DOHH2 (cell line): Measurements from ENCODE around the gene KLKB1.
"Not testable (repeated sequence)": the region's sequence is repeated elsewhere in the genome, so short reads cannot be mapped to it uniquely, and the experiment has no call there.

Experiments
- H3F3A ChIP-seq: fragments of 200-600 bp; sonication (generic), shearing (Covaris generic); 2 replicates; pipeline ENCODE4 v1.6.0; 2016; ENCODE audit warnings: antibody characterized with exemption, mild to moderate bottlenecking; ENCODE audit not compliant: control insufficient read depth, insufficient read depth
- H3K27ac ChIP-seq: fragments of 200-600 bp; sonication (generic); 2 replicates; pipeline ENCODE4 v1.5.1; 2014; ENCODE audit warnings: low read depth, mild to moderate bottlenecking, low read length, moderate library complexity
- H3K27me3 ChIP-seq: fragments of 200-600 bp; sonication (generic); 2 replicates; pipeline ENCODE4 v1.6.1; 2014; ENCODE audit warnings: mild to moderate bottlenecking, low read length, mixed read lengths; ENCODE audit not compliant: control insufficient read depth
- H3K36me3 ChIP-seq: fragments of 200-600 bp; sonication (generic); 2 replicates; pipeline ENCODE4 v1.6.1; 2014; ENCODE audit warnings: mild to moderate bottlenecking, low read length, moderate library complexity, mixed read lengths; ENCODE audit not compliant: control insufficient read depth
- H3K4me1 ChIP-seq: fragments of 200-600 bp; sonication (generic); 2 replicates; pipeline ENCODE4 v1.6.1; 2014; ENCODE audit warnings: mild to moderate bottlenecking, low read length, mixed read lengths; ENCODE audit not compliant: control insufficient read depth
- H3K4me2 ChIP-seq: fragments of 200-600 bp; sonication (generic); 2 replicates; pipeline ENCODE4 v1.6.0; 2014; ENCODE audit warnings: mild to moderate bottlenecking, low read length, moderate library complexity
- H3K4me3 ChIP-seq: fragments of 200-600 bp; sonication (generic); 2 replicates; pipeline ENCODE4 v1.5.1; 2014; ENCODE audit warnings: mild to moderate bottlenecking, low read length, mixed read lengths
- H3K79me2 ChIP-seq: fragments of 200-600 bp; sonication (generic); 2 replicates; pipeline ENCODE4 v1.6.1; 2014; ENCODE audit warnings: mild to moderate bottlenecking, low read length, mixed read lengths; ENCODE audit not compliant: control insufficient read depth
- H3K9me2 ChIP-seq: fragments of 200-600 bp; sonication (generic); replicated peaks from 2 replicates; pipeline ENCODE4 v1.6.1; 2014; ENCODE audit warnings: mild to moderate bottlenecking, low read length, mixed read lengths; ENCODE audit not compliant: control insufficient read depth
- H3K9me3 ChIP-seq: fragments of 200-600 bp; sonication (generic); 2 replicates; pipeline ENCODE4 v1.6.1; 2014; ENCODE audit warnings: antibody characterized with exemption, low read length, mixed read lengths; ENCODE audit not compliant: control insufficient read depth, insufficient read depth
- H4K20me1 ChIP-seq: fragments of 200-600 bp; sonication (generic); 2 replicates; pipeline ENCODE4 v1.6.0; 2014; ENCODE audit warnings: low read depth, mild to moderate bottlenecking, antibody characterized with exemption, low read length, moderate library complexity; ENCODE audit not compliant: control insufficient read depth, insufficient read depth
- EZH2phosphoT487 ChIP-seq: fragments of 200-600 bp; sonication (generic); IDR thresholded peaks from 2 replicates; pipeline ENCODE4 v1.6.1; 2017; ENCODE audit warnings: borderline replicate concordance, mild to moderate bottlenecking, antibody characterized with exemption, low read length, moderate library complexity, mixed read lengths
- TF ChIP-seq, protein P1 (sequence below): fragments of 200-600 bp; sonication (generic); IDR thresholded peaks from one replicate; pipeline ENCODE4 v1.5.1; 2014; ENCODE audit warnings: antibody characterized with exemption, mild to moderate bottlenecking, low read depth, low read length; ENCODE audit not compliant: poor library complexity, severe bottlenecking

Gene KLKB1

DNA sequence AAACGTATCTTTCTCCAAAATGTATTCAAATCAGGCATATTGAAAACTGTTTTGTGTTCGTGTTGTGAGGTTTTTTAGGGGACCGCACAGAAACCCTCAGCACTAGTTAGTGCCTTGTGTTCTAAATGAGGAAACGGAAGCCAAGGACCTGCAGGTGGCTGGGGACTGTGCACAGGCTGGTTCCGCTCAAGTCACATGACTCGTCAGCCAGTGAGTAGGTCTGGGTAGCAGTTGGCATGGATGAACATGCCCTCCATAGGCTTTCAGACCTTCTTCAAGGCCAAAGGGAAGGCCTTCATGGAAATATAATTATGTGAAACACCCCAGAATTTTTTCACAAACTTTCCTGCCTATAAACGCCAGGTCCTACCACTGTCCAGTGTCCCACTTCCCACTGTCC is 37.4 kb downstream of the KLKB1 start:
- Histone ChIP-seq H3K4me3 (no peak overlapping the region), H3K4me2 (no peak overlapping the region), H3K9me3 (no peaks in the 10 kb centered on the region), H3K9me2 (no peaks in the 10 kb centered on the region), H4K20me1 (no peaks in the 10 kb centered on the region), H3K27ac (no peak overlapping the region), H3F3A (no peaks in the 10 kb centered on the region), H3K79me2 (no peaks in the 10 kb centered on the region), H3K36me3 (no peaks in the 10 kb centered on the region), H3K27me3 (0 out of 2 replicates have a peak, but pooled peaks cover 5% of the 10 kb centered on the region), H3K4me1 (no peaks in the 10 kb centered on the region)
- TF ChIP-seq, protein P1, sequence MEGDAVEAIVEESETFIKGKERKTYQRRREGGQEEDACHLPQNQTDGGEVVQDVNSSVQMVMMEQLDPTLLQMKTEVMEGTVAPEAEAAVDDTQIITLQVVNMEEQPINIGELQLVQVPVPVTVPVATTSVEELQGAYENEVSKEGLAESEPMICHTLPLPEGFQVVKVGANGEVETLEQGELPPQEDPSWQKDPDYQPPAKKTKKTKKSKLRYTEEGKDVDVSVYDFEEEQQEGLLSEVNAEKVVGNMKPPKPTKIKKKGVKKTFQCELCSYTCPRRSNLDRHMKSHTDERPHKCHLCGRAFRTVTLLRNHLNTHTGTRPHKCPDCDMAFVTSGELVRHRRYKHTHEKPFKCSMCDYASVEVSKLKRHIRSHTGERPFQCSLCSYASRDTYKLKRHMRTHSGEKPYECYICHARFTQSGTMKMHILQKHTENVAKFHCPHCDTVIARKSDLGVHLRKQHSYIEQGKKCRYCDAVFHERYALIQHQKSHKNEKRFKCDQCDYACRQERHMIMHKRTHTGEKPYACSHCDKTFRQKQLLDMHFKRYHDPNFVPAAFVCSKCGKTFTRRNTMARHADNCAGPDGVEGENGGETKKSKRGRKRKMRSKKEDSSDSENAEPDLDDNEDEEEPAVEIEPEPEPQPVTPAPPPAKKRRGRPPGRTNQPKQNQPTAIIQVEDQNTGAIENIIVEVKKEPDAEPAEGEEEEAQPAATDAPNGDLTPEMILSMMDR: no peak
- TF ChIP-seq EZH2phosphoT487: no peak

- H3K4me3 ChIP-seq: not testable (repeated sequence)
Measured at GRCh38 chr4:186265250-186265649, 37.9 kb downstream of the KLKB1 start.

DNA sequence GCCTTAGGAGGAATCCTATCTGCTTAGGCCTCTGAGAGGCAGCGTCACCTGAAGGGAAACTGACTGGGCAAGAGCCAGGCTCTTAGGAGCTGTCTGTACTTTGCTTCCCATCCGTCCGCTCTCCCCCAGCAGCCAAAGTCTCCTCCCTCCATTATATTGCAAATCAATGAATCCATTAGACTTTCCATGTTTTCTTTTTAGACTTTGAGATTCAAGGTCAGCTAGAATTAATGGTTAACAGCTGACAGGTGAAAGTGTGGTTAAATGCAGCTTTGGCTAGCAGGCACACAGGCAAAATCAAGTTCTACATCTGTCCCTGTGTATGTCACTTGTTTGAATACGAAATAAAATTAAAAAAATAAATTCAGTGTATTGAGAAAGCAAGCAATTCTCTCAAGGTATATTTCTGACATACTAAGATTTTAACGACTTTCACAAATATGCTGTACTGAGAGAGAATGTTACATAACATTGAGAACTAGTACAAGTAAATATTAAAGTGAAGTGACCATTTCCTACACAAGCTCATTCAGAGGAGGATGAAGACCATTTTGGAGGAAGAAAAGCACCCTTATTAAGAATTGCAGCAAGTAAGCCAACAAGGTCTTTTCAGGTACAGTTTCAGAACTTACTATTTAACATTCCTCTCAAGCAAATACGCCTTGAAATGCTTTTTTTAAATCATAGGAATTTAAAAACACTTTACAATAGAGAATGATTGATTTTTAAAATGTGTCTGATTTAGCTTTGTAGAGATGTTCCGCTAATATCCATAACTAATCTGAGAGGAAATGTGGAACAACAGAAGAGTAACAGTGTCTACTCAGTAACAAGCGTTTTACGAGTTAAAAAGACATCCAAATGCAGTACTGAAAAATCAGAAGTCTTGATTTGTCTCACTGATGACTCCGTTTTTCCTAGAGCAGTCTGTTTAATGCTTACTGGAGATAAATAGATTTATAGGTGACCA is 38.7 kb downstream of the KLKB1 start, which contains the start of gene F11:
Gene F11 (plus strand): TSS at position 507 of the 970 bp plus-strand sequence. CDS start 948 bp downstream, outside the sequence.
- Histone ChIP-seq H3K27ac (no peak within 1 kb of the TSS), H3K27me3 (0 out of 2 replicates have a peak, but pooled peaks cover 5% of the 10 kb centered on the region), H3K4me2 (no peak within 1 kb of the TSS), H3K36me3 (no peaks in the 10 kb centered on the region), H3K9me2 (no peaks in the 10 kb centered on the region), H4K20me1 (no peaks in the 10 kb centered on the region), H3K4me3 (no peak within 1 kb of the TSS), H3K9me3 (no peaks in the 10 kb centered on the region), H3K4me1 (no peaks in the 10 kb centered on the region), H3F3A (no peaks in the 10 kb centered on the region), H3K79me2 (no peaks in the 10 kb centered on the region)
- TF ChIP-seq EZH2phosphoT487: no peak
- TF ChIP-seq, protein P1: no peak

More at GRCh38 chr4:186265250-186265649, 37.9 kb downstream of the KLKB1 start:
- not testable (repeated sequence) for H3K27ac ChIP-seq, H3K79me2 ChIP-seq, H3K27me3 ChIP-seq, H3F3A ChIP-seq, H3K9me2 ChIP-seq, H3K9me3 ChIP-seq, H3K4me2 ChIP-seq, H3K36me3 ChIP-seq, H4K20me1 ChIP-seq, H3K4me1 ChIP-seq

GRCh38 chr4:186266729-186267456 is 39.6 kb downstream of the KLKB1 start:
- Histone ChIP-seq H3K9me3 (no peaks in the 10 kb centered on the region), H3K79me2 (no peaks in the 10 kb centered on the region), H3K4me2 (no peak overlapping the region), H3K27ac (no peak overlapping the region), H3K4me3 (no peak overlapping the region), H3F3A (no peaks in the 10 kb centered on the region), H3K9me2 (no peaks in the 10 kb centered on the region), H3K36me3 (no peaks in the 10 kb centered on the region), H3K27me3 (0 out of 2 replicates have a peak, but pooled peaks cover 5% of the 10 kb centered on the region), H4K20me1 (no peaks in the 10 kb centered on the region), H3K4me1 (no peaks in the 10 kb centered on the region)
- TF ChIP-seq, protein P1: no peak
- no peak for TF ChIP-seq EZH2phosphoT487
